ENCODE results near the gene INPP5A. TPM values are rescaled to one million over a fixed set of nuclear protein-coding genes. Genes with fewer than 3 reads are reported as not detected.

Gene INPP5A
- total and polyA plus RNA-seq, 5 donors from 2014 or later = 0.66 to 21.3 (median 1.0) TPM

- Histone ChIP-seq H3K4me3 (ENCODE audit: low read depth, low read length) (no peak overlapping the region), H3K36me3 (ENCODE audit: control insufficient read depth, insufficient read depth, low read length) (no peaks in the 10 kb centered on the region), H3K27me3 (ENCODE audit: control insufficient read depth, insufficient read depth, low read length) (no peaks in the 10 kb centered on the region), H3K9me3 (ENCODE audit: control insufficient read depth in 2 of 2, low read length in 2 of 2) (no peaks in the 10 kb centered on the region), H3K27ac (ENCODE audit: insufficient read depth, low read length, poor library complexity, severe bottlenecking) (no peak overlapping the region), H3K4me1 (ENCODE audit: control insufficient read depth, insufficient read depth, low read length, poor library complexity, severe bottlenecking) (no peaks in the 10 kb centered on the region)
- no peak overlapping the region for H3K27ac Mint-ChIP-seq
- H3K9me3 Mint-ChIP-seq = peaks cover 0 to 2% (median 0%) of the 10 kb centered on the region in 7 donors
- DNase-seq (no peak), ATAC-seq (ENCODE audit: low read depth in 2 of 2) (no peak)
- no peaks in the 10 kb centered on the region for H3K27me3 Mint-ChIP-seq
- H3K36me3 Mint-ChIP-seq = no peaks in the 10 kb centered on the region
- no peaks in the 10 kb centered on the region for H3K4me1 Mint-ChIP-seq
- no peak overlapping the region for H3K4me3 Mint-ChIP-seq
These were observed 270.0 kb downstream of the INPP5A start for GRCh38 chr10:132807621-132808049.

- no peak overlapping the region for H3K27ac Mint-ChIP-seq
- ATAC-seq (ENCODE audit: low read depth in 2 of 2) (no peak), DNase-seq (no peak)
- no peaks in the 10 kb centered on the region for H3K27me3 Mint-ChIP-seq
- Histone ChIP-seq H3K27ac (ENCODE audit: insufficient read depth, low read length, poor library complexity, severe bottlenecking) (no peak overlapping the region), H3K4me1 (ENCODE audit: control insufficient read depth, insufficient read depth, low read length, poor library complexity, severe bottlenecking) (no peaks in the 10 kb centered on the region), H3K4me3 (ENCODE audit: low read depth, low read length) (no peak overlapping the region), H3K36me3 (ENCODE audit: control insufficient read depth, insufficient read depth, low read length) (no peaks in the 10 kb centered on the region), H3K27me3 (ENCODE audit: control insufficient read depth, insufficient read depth, low read length) (no peaks in the 10 kb centered on the region), H3K9me3 (ENCODE audit: control insufficient read depth in 2 of 2, low read length in 2 of 2) (no peaks in the 10 kb centered on the region)
- H3K9me3 Mint-ChIP-seq = peaks cover 0 to 2% (median 0%) of the 10 kb centered on the region in 7 donors
- no peaks in the 10 kb centered on the region for H3K36me3 Mint-ChIP-seq
- no peak overlapping the region for H3K4me3 Mint-ChIP-seq
- no peaks in the 10 kb centered on the region for H3K4me1 Mint-ChIP-seq
These were observed 271.0 kb downstream of the INPP5A start for GRCh38 chr10:132808383-132809231.

GRCh38 chr10:132809232-132810140 lies 271.9 kb downstream of the INPP5A start:
- no peaks in the 10 kb centered on the region for H3K36me3 ChIP-seq (ENCODE audit: control insufficient read depth, insufficient read depth, low read length)
- ATAC-seq (ENCODE audit: low read depth in 2 of 2) = no peak
- no peak overlapping the region for H3K27ac ChIP-seq (ENCODE audit: insufficient read depth, low read length, poor library complexity, severe bottlenecking)
- no peaks in the 10 kb centered on the region for H3K4me1 Mint-ChIP-seq
- no peaks in the 10 kb centered on the region for H3K27me3 ChIP-seq (ENCODE audit: control insufficient read depth, insufficient read depth, low read length)
- H3K27ac Mint-ChIP-seq = no peak overlapping the region
- H3K27me3 Mint-ChIP-seq = no peaks in the 10 kb centered on the region
- H3K4me3 Mint-ChIP-seq = no peak overlapping the region
- H3K4me3 ChIP-seq (ENCODE audit: low read depth, low read length) = no peak overlapping the region
- no peaks in the 10 kb centered on the region for H3K4me1 ChIP-seq (ENCODE audit: control insufficient read depth, insufficient read depth, low read length, poor library complexity, severe bottlenecking)
- no peak for DNase-seq
- no peaks in the 10 kb centered on the region for H3K36me3 Mint-ChIP-seq
- no peaks in the 10 kb centered on the region for H3K9me3 ChIP-seq (ENCODE audit: control insufficient read depth in 2 of 2, low read length in 2 of 2)
- peaks cover 0 to 2% (median 0%) of the 10 kb centered on the region in 7 donors for H3K9me3 Mint-ChIP-seq

GRCh38 chr10:132810141-132810806 lies 272.7 kb downstream of the INPP5A start:
- Histone ChIP-seq H3K4me3 (ENCODE audit: low read depth, low read length) (no peak overlapping the region), H3K4me1 (ENCODE audit: control insufficient read depth, insufficient read depth, low read length, poor library complexity, severe bottlenecking) (no peaks in the 10 kb centered on the region), H3K27me3 (ENCODE audit: control insufficient read depth, insufficient read depth, low read length) (no peaks in the 10 kb centered on the region), H3K9me3 (ENCODE audit: control insufficient read depth in 2 of 2, low read length in 2 of 2) (no peaks in the 10 kb centered on the region), H3K27ac (ENCODE audit: insufficient read depth, low read length, poor library complexity, severe bottlenecking) (no peak overlapping the region), H3K36me3 (ENCODE audit: control insufficient read depth, insufficient read depth, low read length) (no peaks in the 10 kb centered on the region)
- Mint-ChIP-seq H3K4me3 (no peak overlapping the region), H3K4me1 (no peaks in the 10 kb centered on the region), H3K9me3 (peaks cover 0 to 1% (median 0%) of the 10 kb centered on the region in 7 donors), H3K36me3 (no peaks in the 10 kb centered on the region), H3K27ac (no peak overlapping the region), H3K27me3 (no peaks in the 10 kb centered on the region)
- no peak for DNase-seq
- no peak for ATAC-seq (ENCODE audit: low read depth in 2 of 2)

- Mint-ChIP-seq H3K4me1 (no peaks in the 10 kb centered on the region), H3K27ac (no peak overlapping the region), H3K36me3 (no peaks in the 10 kb centered on the region), H3K27me3 (no peaks in the 10 kb centered on the region), H3K9me3 (no peaks in the 10 kb centered on the region), H3K4me3 (no peak overlapping the region)
- H3K4me3 ChIP-seq (ENCODE audit: low read depth, low read length) = no peak overlapping the region
- H3K9me3 ChIP-seq (ENCODE audit: control insufficient read depth in 2 of 2, low read length in 2 of 2) = no peaks in the 10 kb centered on the region
- no peaks in the 10 kb centered on the region for H3K36me3 ChIP-seq (ENCODE audit: control insufficient read depth, insufficient read depth, low read length)
- no peaks in the 10 kb centered on the region for H3K4me1 ChIP-seq (ENCODE audit: control insufficient read depth, insufficient read depth, low read length, poor library complexity, severe bottlenecking)
- H3K27ac ChIP-seq (ENCODE audit: insufficient read depth, low read length, poor library complexity, severe bottlenecking) = no peak overlapping the region
- DNase-seq (no peak), ATAC-seq (ENCODE audit: low read depth in 2 of 2) (no peak)
- no peaks in the 10 kb centered on the region for H3K27me3 ChIP-seq (ENCODE audit: control insufficient read depth, insufficient read depth, low read length)
These were observed 273.5 kb downstream of the INPP5A start for GRCh38 chr10:132810807-132811700.

GRCh38 chr10:132811891-132812481 lies 274.4 kb downstream of the INPP5A start:
- H3K36me3 ChIP-seq (ENCODE audit: control insufficient read depth, insufficient read depth, low read length) = no peaks in the 10 kb centered on the region

More at GRCh38 chr10:132811891-132812481, 274.4 kb downstream of the INPP5A start:
- no peak overlapping the region for H3K4me3 Mint-ChIP-seq
- Histone ChIP-seq H3K9me3 (ENCODE audit: control insufficient read depth in 2 of 2, low read length in 2 of 2) (no peaks in the 10 kb centered on the region), H3K27me3 (ENCODE audit: control insufficient read depth, insufficient read depth, low read length) (no peaks in the 10 kb centered on the region), H3K27ac (ENCODE audit: insufficient read depth, low read length, poor library complexity, severe bottlenecking) (no peak overlapping the region), H3K4me3 (ENCODE audit: low read depth, low read length) (no peak overlapping the region), H3K4me1 (ENCODE audit: control insufficient read depth, insufficient read depth, low read length, poor library complexity, severe bottlenecking) (no peaks in the 10 kb centered on the region)
- no peaks in the 10 kb centered on the region for H3K36me3 Mint-ChIP-seq
- H3K27ac Mint-ChIP-seq = no peak overlapping the region
- no peaks in the 10 kb centered on the region for H3K4me1 Mint-ChIP-seq
- H3K9me3 Mint-ChIP-seq = no peaks in the 10 kb centered on the region
- DNase-seq (no peak), ATAC-seq (ENCODE audit: low read depth in 2 of 2) (no peak)
- no peaks in the 10 kb centered on the region for H3K27me3 Mint-ChIP-seq

Data from CD4-positive, CD25-positive, alpha-beta regulatory T cell (primary cell).